DMS153 (cell line): ENCODE measurements around the gene CHRNA3.
"Not testable (repeated sequence)": the region's sequence is repeated elsewhere in the genome, so short reads cannot be mapped to it uniquely, and the experiment has no call there.

Source experiments
- DNase-seq: peaks from one replicate; lab custom pipeline; 2025; lab: John Stamatoyannopoulos, UW

CHRNA3 gene

GRCh38 chr15:78560201-78560600, 60.6 kb downstream of the CHRNA3 start:
- DNase-seq: not testable (repeated sequence)

- no peak for DNase-seq
These were observed 68.2 kb downstream of the CHRNA3 start for GRCh38 chr15:78552597-78552996.

GRCh38 chr15:78551902-78552301, 68.9 kb downstream of the CHRNA3 start:
- no peak for DNase-seq

GRCh38 chr15:78550815-78551214, 70.0 kb downstream of the CHRNA3 start:
- DNase-seq: no peak

- DNase-seq: no peak
These were observed 70.6 kb downstream of the CHRNA3 start for GRCh38 chr15:78550194-78550593.
